Neural cell (in vitro differentiated cells): ENCODE measurements around the gene SYP. TPM values are rescaled to one million over a fixed set of nuclear protein-coding genes. Genes with fewer than 3 reads are reported as not detected.

Source experiments
- H2AFZ ChIP-seq: fragments of 200-600, 300-800 bp; sonication (generic), shearing (Covaris generic); 2 replicates; pipeline ENCODE4 v1.6.0; 2014; ENCODE audit warnings: low read depth, mild to moderate bottlenecking, antibody characterized with exemption, low read length, moderate library complexity
- H3F3A ChIP-seq: fragments of 200-600 bp; shearing (Covaris generic); 2 replicates; pipeline ENCODE4 v1.6.1; 2016; ENCODE audit warnings: mild to moderate bottlenecking, moderate library complexity, mixed read lengths, antibody characterized with exemption, low read length; ENCODE audit not compliant: insufficient read depth, poor library complexity, severe bottlenecking
- H3K27ac ChIP-seq: fragments of 200-600, 300-800 bp; sonication (generic), shearing (Covaris generic); 2 replicates; pipeline ENCODE4 v1.5.1; 2014; ENCODE audit warnings: mild to moderate bottlenecking, low read length, moderate library complexity
- H3K27me3 ChIP-seq: fragments of 300-800, 200-600 bp; sonication (generic), shearing (Covaris generic); 2 replicates; pipeline ENCODE4 v1.6.0; 2014; ENCODE audit warnings: mild to moderate bottlenecking, low read depth, low read length, moderate library complexity; ENCODE audit not compliant: insufficient read depth
- H3K36me3 ChIP-seq: fragments of 300-800, 200-600 bp; sonication (generic), shearing (Covaris generic); 2 replicates; pipeline ENCODE4 v1.5.1; 2014; ENCODE audit warnings: mild to moderate bottlenecking, antibody characterized with exemption, low read length, moderate library complexity; ENCODE audit not compliant: insufficient read depth
- H3K4me2 ChIP-seq: fragments of 300-800, 200-600 bp; sonication (generic), shearing (Covaris generic); 2 replicates; pipeline ENCODE4 v1.6.0; 2014; ENCODE audit warnings: mild to moderate bottlenecking, low read length
- H3K4me3 ChIP-seq: fragments of 300-800, 200-600 bp; sonication (generic), shearing (Covaris generic); 2 replicates; pipeline ENCODE4 v1.5.1; 2014; ENCODE audit warnings: mild to moderate bottlenecking, low read length, moderate library complexity
- H3K79me2 ChIP-seq: fragments of 200-600 bp; shearing (Covaris generic); replicated peaks from 2 replicates; pipeline ENCODE4 v1.6.0; 2014; ENCODE audit warnings: mild to moderate bottlenecking, low read length, moderate library complexity; ENCODE audit not compliant: insufficient read depth
- H3K9ac ChIP-seq: fragments of 300-800, 200-600 bp; sonication (generic), shearing (Covaris generic); 2 replicates; pipeline ENCODE4 v1.6.1; 2016; ENCODE audit warnings: mild to moderate bottlenecking, low read length, mixed read lengths
- H3K9me2 ChIP-seq: fragments of 200-600 bp; shearing (Covaris generic); 2 replicates; pipeline ENCODE4 v1.6.1; 2016; ENCODE audit warnings: mild to moderate bottlenecking, low read length, mixed read lengths; ENCODE audit not compliant: insufficient read depth
- H3K9me3 ChIP-seq: fragments of 200-600, 300-800 bp; sonication (generic), shearing (Covaris generic); 2 replicates; pipeline ENCODE4 v1.6.1; 2016; ENCODE audit warnings: mild to moderate bottlenecking, mixed run types, low read length, moderate library complexity, mixed read lengths
- H4K20me1 ChIP-seq: fragments of 200-600 bp; shearing (Covaris generic); 2 replicates; pipeline ENCODE4 v1.6.1; 2016; ENCODE audit warnings: mild to moderate bottlenecking, mixed run types; ENCODE audit not compliant: insufficient read depth
- EP300 ChIP-seq: fragments of 450-650 bp; conservative IDR thresholded peaks from 2 replicates; pipeline ENCODE4 v1.6.1; 2014; ENCODE audit warnings: antibody characterized with exemption, mild to moderate bottlenecking, moderate library complexity; ENCODE audit not compliant: poor library complexity, severe bottlenecking
- EZH2 ChIP-seq: fragments of 200-600, 300-800 bp; shearing (Covaris generic), sonication (generic); IDR thresholded peaks from 2 replicates; pipeline ENCODE4 v1.6.1; 2014; ENCODE audit warnings: antibody characterized with exemption, low read length, borderline replicate concordance, mild to moderate bottlenecking; ENCODE audit not compliant: insufficient read depth, poor library complexity, severe bottlenecking
- MXI1 ChIP-seq: fragments of 450-650 bp; conservative IDR thresholded peaks from 2 replicates; pipeline ENCODE4 v1.6.1; 2014; ENCODE audit warnings: antibody characterized with exemption, mild to moderate bottlenecking; ENCODE audit not compliant: poor library complexity, severe bottlenecking
- POLR2AphosphoS5 ChIP-seq: IDR thresholded peaks from 2 replicates; pipeline ENCODE4 v1.6.1; 2012
- RAD21 ChIP-seq: fragments of 450-650 bp; conservative IDR thresholded peaks from 2 replicates; pipeline ENCODE4 v1.6.1; 2014; ENCODE audit warnings: antibody characterized with exemption, mild to moderate bottlenecking, moderate library complexity
- SMC3 ChIP-seq: fragments of 450-650 bp; conservative IDR thresholded peaks from 2 replicates; pipeline ENCODE4 v1.6.1; 2014; ENCODE audit warnings: antibody characterized with exemption, mild to moderate bottlenecking, moderate library complexity; ENCODE audit not compliant: poor library complexity
- TAF1 ChIP-seq: IDR thresholded peaks from 2 replicates; pipeline ENCODE4 v1.6.1; 2012; ENCODE audit warnings: low read depth
- polyA plus RNA-seq: library from polyadenylated mRNA; depleted of rRNA; stranded (reverse); fragments of >200 nt; gene quantifications from 2 replicates; pipeline ENCODE4 v1.2.3, GENCODE V29; 2014
- TF ChIP-seq, protein P1 (sequence below): IDR thresholded peaks from 2 replicates; pipeline ENCODE4 v1.6.1; 2012; ENCODE audit warnings: borderline replicate concordance
- TF ChIP-seq, protein P2 (sequence below): fragments of 450-650 bp; IDR thresholded peaks from 2 replicates; pipeline ENCODE4 v1.5.1; 2014; ENCODE audit warnings: antibody characterized with exemption, mild to moderate bottlenecking, moderate library complexity; ENCODE audit not compliant: poor library complexity, severe bottlenecking

SYP gene
- polyA plus RNA-seq, 1 donor from 2014 or later = 240 TPM

DNA sequence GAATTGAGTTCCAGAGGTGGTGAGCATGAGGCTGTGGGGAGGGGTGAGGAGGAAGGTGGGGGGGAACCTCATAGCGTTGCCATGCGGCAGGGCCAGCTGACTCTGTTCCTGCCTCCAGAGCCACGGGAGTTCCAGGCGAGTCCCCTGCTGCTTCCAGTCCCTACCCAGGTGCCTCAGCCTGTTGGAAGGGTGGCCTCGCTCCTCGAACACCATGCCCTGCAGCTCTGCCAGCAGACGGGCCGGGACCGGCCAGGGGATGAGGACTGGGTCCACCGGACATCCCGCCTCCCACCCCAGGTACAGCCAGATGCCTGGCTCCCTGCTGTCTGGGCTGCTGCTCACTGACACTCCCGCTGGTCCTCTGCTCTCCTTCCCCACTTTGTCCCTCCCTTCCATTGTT lies 43.2 kb upstream of the SYP start:
- Histone ChIP-seq H3K9ac (no peak overlapping the region), H3K36me3 (no peaks in the 10 kb centered on the region), H2AFZ (no peak overlapping the region), H4K20me1 (no peaks in the 10 kb centered on the region), H3K9me2 (no peaks in the 10 kb centered on the region), H3F3A (no peaks in the 10 kb centered on the region), H3K27ac (no peak overlapping the region), H3K9me3 (no peaks in the 10 kb centered on the region), H3K4me2 (no peak overlapping the region), H3K4me3 (no peak overlapping the region), H3K79me2 (no peaks in the 10 kb centered on the region), H3K27me3 (no peaks in the 10 kb centered on the region)
- TF ChIP-seq MXI1 = no peak
- no peak for TF ChIP-seq SMC3
- TF ChIP-seq, protein P1, sequence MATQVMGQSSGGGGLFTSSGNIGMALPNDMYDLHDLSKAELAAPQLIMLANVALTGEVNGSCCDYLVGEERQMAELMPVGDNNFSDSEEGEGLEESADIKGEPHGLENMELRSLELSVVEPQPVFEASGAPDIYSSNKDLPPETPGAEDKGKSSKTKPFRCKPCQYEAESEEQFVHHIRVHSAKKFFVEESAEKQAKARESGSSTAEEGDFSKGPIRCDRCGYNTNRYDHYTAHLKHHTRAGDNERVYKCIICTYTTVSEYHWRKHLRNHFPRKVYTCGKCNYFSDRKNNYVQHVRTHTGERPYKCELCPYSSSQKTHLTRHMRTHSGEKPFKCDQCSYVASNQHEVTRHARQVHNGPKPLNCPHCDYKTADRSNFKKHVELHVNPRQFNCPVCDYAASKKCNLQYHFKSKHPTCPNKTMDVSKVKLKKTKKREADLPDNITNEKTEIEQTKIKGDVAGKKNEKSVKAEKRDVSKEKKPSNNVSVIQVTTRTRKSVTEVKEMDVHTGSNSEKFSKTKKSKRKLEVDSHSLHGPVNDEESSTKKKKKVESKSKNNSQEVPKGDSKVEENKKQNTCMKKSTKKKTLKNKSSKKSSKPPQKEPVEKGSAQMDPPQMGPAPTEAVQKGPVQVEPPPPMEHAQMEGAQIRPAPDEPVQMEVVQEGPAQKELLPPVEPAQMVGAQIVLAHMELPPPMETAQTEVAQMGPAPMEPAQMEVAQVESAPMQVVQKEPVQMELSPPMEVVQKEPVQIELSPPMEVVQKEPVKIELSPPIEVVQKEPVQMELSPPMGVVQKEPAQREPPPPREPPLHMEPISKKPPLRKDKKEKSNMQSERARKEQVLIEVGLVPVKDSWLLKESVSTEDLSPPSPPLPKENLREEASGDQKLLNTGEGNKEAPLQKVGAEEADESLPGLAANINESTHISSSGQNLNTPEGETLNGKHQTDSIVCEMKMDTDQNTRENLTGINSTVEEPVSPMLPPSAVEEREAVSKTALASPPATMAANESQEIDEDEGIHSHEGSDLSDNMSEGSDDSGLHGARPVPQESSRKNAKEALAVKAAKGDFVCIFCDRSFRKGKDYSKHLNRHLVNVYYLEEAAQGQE = no peak
- TF ChIP-seq TAF1 = no peak
- TF ChIP-seq EP300 = no peak
- TF ChIP-seq POLR2AphosphoS5 = no peak
- TF ChIP-seq, protein P2, sequence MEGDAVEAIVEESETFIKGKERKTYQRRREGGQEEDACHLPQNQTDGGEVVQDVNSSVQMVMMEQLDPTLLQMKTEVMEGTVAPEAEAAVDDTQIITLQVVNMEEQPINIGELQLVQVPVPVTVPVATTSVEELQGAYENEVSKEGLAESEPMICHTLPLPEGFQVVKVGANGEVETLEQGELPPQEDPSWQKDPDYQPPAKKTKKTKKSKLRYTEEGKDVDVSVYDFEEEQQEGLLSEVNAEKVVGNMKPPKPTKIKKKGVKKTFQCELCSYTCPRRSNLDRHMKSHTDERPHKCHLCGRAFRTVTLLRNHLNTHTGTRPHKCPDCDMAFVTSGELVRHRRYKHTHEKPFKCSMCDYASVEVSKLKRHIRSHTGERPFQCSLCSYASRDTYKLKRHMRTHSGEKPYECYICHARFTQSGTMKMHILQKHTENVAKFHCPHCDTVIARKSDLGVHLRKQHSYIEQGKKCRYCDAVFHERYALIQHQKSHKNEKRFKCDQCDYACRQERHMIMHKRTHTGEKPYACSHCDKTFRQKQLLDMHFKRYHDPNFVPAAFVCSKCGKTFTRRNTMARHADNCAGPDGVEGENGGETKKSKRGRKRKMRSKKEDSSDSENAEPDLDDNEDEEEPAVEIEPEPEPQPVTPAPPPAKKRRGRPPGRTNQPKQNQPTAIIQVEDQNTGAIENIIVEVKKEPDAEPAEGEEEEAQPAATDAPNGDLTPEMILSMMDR = no peak
- no peak for TF ChIP-seq EZH2
- TF ChIP-seq RAD21 = no peak

DNA sequence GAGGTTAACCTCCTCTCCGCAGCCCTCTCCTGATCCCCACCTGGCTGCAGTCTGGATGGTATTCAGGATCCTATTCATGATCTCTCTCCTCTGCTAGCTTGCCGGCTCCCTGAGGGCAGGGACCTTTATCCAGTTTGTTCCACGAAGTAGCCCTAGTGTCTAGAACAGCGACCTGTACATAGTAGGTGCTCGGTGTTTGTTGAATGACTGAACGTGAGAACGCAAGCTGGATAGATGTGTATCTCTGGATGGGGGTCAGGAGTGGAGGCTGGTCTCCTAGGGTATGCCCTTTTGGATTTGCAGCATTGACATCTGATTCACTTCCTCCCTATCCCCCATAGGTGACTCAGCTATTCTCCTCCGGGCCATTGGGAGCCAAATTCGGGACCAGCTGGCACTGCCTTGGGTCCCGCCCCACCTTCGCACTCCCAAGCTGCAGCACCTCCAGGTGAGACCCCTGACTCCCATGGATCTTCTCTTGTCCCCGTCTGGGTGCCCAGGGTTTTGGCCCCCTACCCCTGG lies 42.6 kb upstream of the SYP start:
- TF ChIP-seq, protein P2 = no peak
- TF ChIP-seq EZH2 = no peak
- TF ChIP-seq EP300 = no peak
- TF ChIP-seq SMC3 = no peak
- H3K9me2 ChIP-seq = no peaks in the 10 kb centered on the region
- no peaks in the 10 kb centered on the region for H4K20me1 ChIP-seq
- H3K4me2 ChIP-seq = no peak overlapping the region
- no peaks in the 10 kb centered on the region for H3K79me2 ChIP-seq
- H3K9me3 ChIP-seq = no peaks in the 10 kb centered on the region
- H3K27ac ChIP-seq = no peak overlapping the region
- H3K27me3 ChIP-seq = no peaks in the 10 kb centered on the region
- no peak overlapping the region for H2AFZ ChIP-seq
- H3K4me3 ChIP-seq = no peak overlapping the region
- no peaks in the 10 kb centered on the region for H3K36me3 ChIP-seq
- no peak overlapping the region for H3K9ac ChIP-seq
- no peaks in the 10 kb centered on the region for H3F3A ChIP-seq
